Kidney (tissue), 14 donors: ENCODE results near the gene MEX3A. TPM values are rescaled to one million over a fixed set of nuclear protein-coding genes. Genes with fewer than 3 reads are reported as not detected.

Experiments
- DNase-seq, 5 donors: peaks; one replicate each; pipeline ENCODE4 v3.0.0-alpha.2; 2013 to 2020
- FAIRE-seq: peaks from 2 replicates; lab custom pipeline; 2012; peaks lifted over from hg19 to GRCh38; lab: Jason Lieb, UNC
- H3K27ac ChIP-seq, 2 donors: one replicate each; pipeline ENCODE4 v1.7.0; 2013; ENCODE audit warnings: low read depth in 2 of 2, low read length in 2 of 2, inconsistent platforms in 1 of 2
- H3K27me3 ChIP-seq: one replicate; pipeline ENCODE4 v1.7.1; 2013; ENCODE audit warnings: low read length, inconsistent platforms; ENCODE audit not compliant: control insufficient read depth, insufficient read depth
- H3K36me3 ChIP-seq, 3 donors: one replicate each; pipeline versions ENCODE4 v1.7.0 to v1.7.1; 2013; ENCODE audit warnings: low read length in 3 of 3, control low read depth in 1 of 3, inconsistent platforms in 1 of 3; ENCODE audit not compliant: insufficient read depth in 3 of 3, control insufficient read depth in 2 of 3
- H3K4me1 ChIP-seq, 3 donors: one replicate each; pipeline versions ENCODE4 v1.7.0 to v1.7.1; 2013; ENCODE audit warnings: low read length in 3 of 3, inconsistent platforms in 1 of 3, low read depth in 1 of 3; ENCODE audit not compliant: control insufficient read depth in 2 of 3, insufficient read depth in 2 of 3
- H3K4me3 ChIP-seq, 3 donors: one replicate each; pipeline versions ENCODE4 v1.7.0 to v1.8.1; 2013; ENCODE audit warnings: low read length in 3 of 3, control low read depth in 1 of 3, inconsistent platforms in 1 of 3
- H3K9ac ChIP-seq, 3 donors: one replicate each; pipeline versions ENCODE4 v1.7.0 to v1.7.1; 2013; ENCODE audit warnings: low read length in 3 of 3, control low read depth in 1 of 3, inconsistent platforms in 1 of 3
- H3K9me3 ChIP-seq, 3 donors: one replicate each; pipeline versions ENCODE4 v1.7.0 to v1.7.1; 2013; ENCODE audit warnings: low read length in 3 of 3, control low read depth in 1 of 3, inconsistent platforms in 1 of 3; ENCODE audit not compliant: control insufficient read depth in 2 of 3, insufficient read depth in 1 of 3
- intact Hi-C: fragments of 100-400 bp; cut with DNase I; formaldehyde crosslinking; loops from one replicate; pipeline ENCODE4 v1.11.1; 2022
- polyA plus RNA-seq: library from polyadenylated mRNA; stranded (reverse); fragments of 350-450 nt; fragmentation: Illumina TruSeq; extraction: RNeasy Lipid Tissue Mini Kit (QIAGEN cat#74804); gene quantifications from one replicate; pipeline ENCODE4 v1.2.3, GENCODE V29; 2014; ENCODE audit warnings: low read depth, low replicate concordance; ENCODE audit not compliant: insufficient read depth
- total RNA-seq: library from RNA; stranded (reverse); fragmentation: NEBNext Ultra II Directional; extraction: Animal tissue kit (Norgen Biotek cat#: 25700); gene quantifications from one replicate; pipeline ENCODE4 v1.2.1, GENCODE V29; 2021
- TF ChIP-seq, protein P1 (sequence below): IDR thresholded peaks from 3 replicates; pipeline ENCODE4 v1.5.1; 2012; ENCODE audit warnings: mild to moderate bottlenecking, moderate library complexity, borderline replicate concordance; ENCODE audit not compliant: insufficient read depth; ENCODE audit errors: extremely low read depth
- donor health status: control.
- donor health status: control.
- donor health status: control.
- donor health status: control.
- donor health status: control.
- donor health status: DM: yes; HTN: yes; CAD: no.
- donor health status: Normal renal cell carcinoma (clear cell type).

The MEX3A gene
- total and polyA plus RNA-seq, 2 donors from 2014 or later, result 1.0 to 1.7 TPM

GRCh38 chr1:156115514-156116374 lies 33.5 kb upstream of the MEX3A start:
- H3K27me3 ChIP-seq, result no peaks in the 10 kb centered on the region
- FAIRE-seq, result no peak
- peaks cover 3 to 34% (median 23%) of the 10 kb centered on the region in 3 donors for H3K4me1 ChIP-seq
- H3K36me3 ChIP-seq, result no peaks in the 10 kb centered on the region
- peak overlapping the region; percentile 31 to 100 (median 89) for H3K9ac ChIP-seq
- TF ChIP-seq, protein P1, sequence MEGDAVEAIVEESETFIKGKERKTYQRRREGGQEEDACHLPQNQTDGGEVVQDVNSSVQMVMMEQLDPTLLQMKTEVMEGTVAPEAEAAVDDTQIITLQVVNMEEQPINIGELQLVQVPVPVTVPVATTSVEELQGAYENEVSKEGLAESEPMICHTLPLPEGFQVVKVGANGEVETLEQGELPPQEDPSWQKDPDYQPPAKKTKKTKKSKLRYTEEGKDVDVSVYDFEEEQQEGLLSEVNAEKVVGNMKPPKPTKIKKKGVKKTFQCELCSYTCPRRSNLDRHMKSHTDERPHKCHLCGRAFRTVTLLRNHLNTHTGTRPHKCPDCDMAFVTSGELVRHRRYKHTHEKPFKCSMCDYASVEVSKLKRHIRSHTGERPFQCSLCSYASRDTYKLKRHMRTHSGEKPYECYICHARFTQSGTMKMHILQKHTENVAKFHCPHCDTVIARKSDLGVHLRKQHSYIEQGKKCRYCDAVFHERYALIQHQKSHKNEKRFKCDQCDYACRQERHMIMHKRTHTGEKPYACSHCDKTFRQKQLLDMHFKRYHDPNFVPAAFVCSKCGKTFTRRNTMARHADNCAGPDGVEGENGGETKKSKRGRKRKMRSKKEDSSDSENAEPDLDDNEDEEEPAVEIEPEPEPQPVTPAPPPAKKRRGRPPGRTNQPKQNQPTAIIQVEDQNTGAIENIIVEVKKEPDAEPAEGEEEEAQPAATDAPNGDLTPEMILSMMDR, result no peak
- intact Hi-C loops, result no loop called here
- peak overlapping the region; percentile 95 to 99 for H3K27ac ChIP-seq
- H3K9me3 ChIP-seq, result no peaks in the 10 kb centered on the region
- peak; percentile 81 to 93 (median 86) for DNase-seq
- peak overlapping the region; percentile 80 to 99 (median 89) for H3K4me3 ChIP-seq

DNA sequence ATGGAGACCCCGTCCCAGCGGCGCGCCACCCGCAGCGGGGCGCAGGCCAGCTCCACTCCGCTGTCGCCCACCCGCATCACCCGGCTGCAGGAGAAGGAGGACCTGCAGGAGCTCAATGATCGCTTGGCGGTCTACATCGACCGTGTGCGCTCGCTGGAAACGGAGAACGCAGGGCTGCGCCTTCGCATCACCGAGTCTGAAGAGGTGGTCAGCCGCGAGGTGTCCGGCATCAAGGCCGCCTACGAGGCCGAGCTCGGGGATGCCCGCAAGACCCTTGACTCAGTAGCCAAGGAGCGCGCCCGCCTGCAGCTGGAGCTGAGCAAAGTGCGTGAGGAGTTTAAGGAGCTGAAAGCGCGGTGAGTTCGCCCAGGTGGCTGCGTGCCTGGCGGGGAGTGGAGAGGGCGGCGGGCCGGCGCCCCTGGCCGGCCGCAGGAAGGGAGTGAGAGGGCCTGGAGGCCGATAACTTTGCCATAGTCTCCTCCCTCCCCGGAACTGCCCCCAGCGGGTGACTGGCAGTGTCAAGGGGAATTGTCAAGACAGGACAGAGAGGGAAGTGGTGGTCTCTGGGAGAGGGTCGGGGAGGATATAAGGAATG lies 32.8 kb upstream of the MEX3A start:
- FAIRE-seq, result no peak

DNA sequence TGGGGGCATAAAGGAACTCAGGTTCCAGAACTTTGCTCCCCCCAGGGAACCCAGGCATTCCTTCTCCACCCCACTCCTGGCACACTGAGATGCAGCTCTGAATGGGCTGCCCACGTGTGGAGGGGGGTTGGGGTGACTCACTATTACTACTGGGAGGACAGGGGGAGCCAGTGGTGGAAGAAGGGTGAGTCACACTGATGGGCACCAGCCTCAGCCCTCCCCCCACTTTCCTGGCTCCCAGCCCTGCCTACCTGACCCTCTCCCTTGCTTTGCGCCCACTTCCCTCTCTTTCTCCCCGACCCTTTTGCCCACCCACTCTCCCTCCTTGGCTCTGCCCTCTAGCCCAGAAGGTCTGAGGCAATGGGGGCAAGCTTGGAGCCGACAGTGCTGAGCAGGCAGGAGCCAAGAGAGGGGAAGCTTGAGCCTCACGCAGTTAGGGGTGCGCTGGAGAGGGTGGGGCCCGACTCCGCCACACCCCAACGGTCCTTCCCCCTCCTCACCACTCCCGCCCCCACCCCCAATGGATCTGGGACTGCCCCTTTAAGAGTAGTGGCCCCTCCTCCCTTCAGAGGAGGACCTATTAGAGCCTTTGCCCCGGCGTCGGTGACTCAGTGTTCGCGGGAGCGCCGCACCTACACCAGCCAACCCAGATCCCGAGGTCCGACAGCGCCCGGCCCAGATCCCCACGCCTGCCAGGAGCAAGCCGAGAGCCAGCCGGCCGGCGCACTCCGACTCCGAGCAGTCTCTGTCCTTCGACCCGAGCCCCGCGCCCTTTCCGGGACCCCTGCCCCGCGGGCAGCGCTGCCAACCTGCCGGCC lies 32.0 kb upstream of the MEX3A start, which contains the start of gene LMNA:
Gene LMNA, plus strand, starts transcription at position 611 of the 818 bp plus-strand sequence. CDS start 208 bp downstream, outside the sequence.
- Histone ChIP-seq H3K4me3 (peak within 1 kb of the TSS; percentile 80 to 99 (median 89)), H3K36me3 (no peaks in the 10 kb centered on the region), H3K4me1 (peaks cover 3 to 22% (median 13%) of the 10 kb centered on the region in 3 donors), H3K9me3 (no peaks in the 10 kb centered on the region), H3K27ac (peak within 1 kb of the TSS; percentile 95 to 99), H3K27me3 (no peaks in the 10 kb centered on the region), H3K9ac (peak within 1 kb of the TSS; percentile 31 to 100 (median 89))
- intact Hi-C loops, result no loop called here
- TF ChIP-seq, protein P1, result no peak
- DNase-seq (peak; percentile 74 to 97 (median 86)), FAIRE-seq (no peak)

More for the DNA sequence above, 32.8 kb upstream of the MEX3A start:
- TF ChIP-seq, protein P1, result no peak
- peak in 4 of 5 donors; percentile 64 to 85 (median 68) for DNase-seq
- H3K9me3 ChIP-seq, result no peaks in the 10 kb centered on the region
- H3K4me3 ChIP-seq, result peak overlapping the region; percentile 80 to 99 (median 89)
- H3K4me1 ChIP-seq, result peaks cover 3 to 27% (median 16%) of the 10 kb centered on the region in 3 donors
- H3K27ac ChIP-seq, result peak overlapping the region; percentile 95 to 99
- intact Hi-C loops, result no loop called here
- no peaks in the 10 kb centered on the region for H3K27me3 ChIP-seq
- H3K36me3 ChIP-seq, result no peaks in the 10 kb centered on the region
- peak overlapping the region; percentile 31 to 100 (median 89) for H3K9ac ChIP-seq
